Non-pigmented ciliary epithelial cell (primary cell): Measurements from ENCODE around the gene INPP5J.

Experiments
- DNase-seq: peaks from one replicate; pipeline ENCODE4 v3.0.0-alpha.2; 2010; ENCODE audit warnings: low read depth

INPP5J gene

GRCh38 chr22:31126128-31126868 is 3.5 kb downstream of the INPP5J start:
- no peak for DNase-seq

GRCh38 chr22:31126869-31127175 is 4.1 kb downstream of the INPP5J start:
- no peak for DNase-seq

- DNase-seq, result no peak
These were observed 4.5 kb downstream of the INPP5J start for GRCh38 chr22:31127181-31127772.

- no peak for DNase-seq
These were observed 5.4 kb downstream of the INPP5J start for GRCh38 chr22:31128156-31128555.

- no peak for DNase-seq
These were observed 8.1 kb downstream of the INPP5J start for GRCh38 chr22:31130873-31131272.

- DNase-seq, result no peak
These were observed 11.1 kb downstream of the INPP5J start for GRCh38 chr22:31133911-31134310.

- no peak for DNase-seq
These were observed 11.9 kb downstream of the INPP5J start for GRCh38 chr22:31134688-31135087.

GRCh38 chr22:31135706-31136105 is 12.9 kb downstream of the INPP5J start:
- no peak for DNase-seq

- no peak for DNase-seq
These were observed 13.4 kb downstream of the INPP5J start for GRCh38 chr22:31136155-31136554.

- no peak for DNase-seq
These were observed 13.9 kb downstream of the INPP5J start for GRCh38 chr22:31136711-31137110.

GRCh38 chr22:31137721-31138120 is 15.0 kb downstream of the INPP5J start:
- no peak for DNase-seq

- DNase-seq, result no peak
These were observed 15.4 kb downstream of the INPP5J start for GRCh38 chr22:31138126-31138525.

GRCh38 chr22:31139066-31139465 is 16.3 kb downstream of the INPP5J start:
- no peak for DNase-seq

GRCh38 chr22:31139866-31140716 is 17.3 kb downstream of the INPP5J start, which contains the start of gene PLA2G3:
PLA2G3 (minus strand) TSS chr22:31140508; CDS start chr22:31140354, 154 bp downstream.
- DNase-seq, result no peak

- no peak for DNase-seq
These were observed 18.0 kb downstream of the INPP5J start for GRCh38 chr22:31140746-31141145.

GRCh38 chr22:31141551-31141950 is 18.8 kb downstream of the INPP5J start:
- no peak for DNase-seq

- no peak for DNase-seq
These were observed 19.5 kb downstream of the INPP5J start for GRCh38 chr22:31142285-31142684.

- no peak for DNase-seq
These were observed 20.3 kb downstream of the INPP5J start for GRCh38 chr22:31143038-31143437.

- DNase-seq, result no peak
These were observed 20.8 kb downstream of the INPP5J start for GRCh38 chr22:31143537-31143936.

GRCh38 chr22:31144223-31144622 is 21.5 kb downstream of the INPP5J start:
- no peak for DNase-seq

- DNase-seq, result no peak
These were observed 25.7 kb downstream of the INPP5J start for GRCh38 chr22:31148488-31148887.

GRCh38 chr22:31148953-31149627 is 26.3 kb downstream of the INPP5J start:
- peak; percentile 34 for DNase-seq
